Measurements from ENCODE around the gene CD9. TPM values are rescaled to one million over a fixed set of nuclear protein-coding genes. Genes with fewer than 3 reads are reported as not detected.

Gene CD9
- total and polyA plus RNA-seq, 2 donors from 2014 or later: 301 to 421 TPM

GRCh38 chr12:6276956-6277620, 76.9 kb downstream of the CD9 start:
- Histone ChIP-seq H3K9me3 (ENCODE audit: control insufficient read depth in 2 of 3, insufficient read depth in 1 of 3, low read length in 3 of 3) (no peaks in the 10 kb centered on the region), H3K9ac (ENCODE audit: low read length in 3 of 3) (no peak overlapping the region), H3K4me1 (ENCODE audit: control insufficient read depth in 2 of 3, insufficient read depth in 2 of 3, low read depth in 1 of 3, low read length in 3 of 3) (peaks cover 6 to 39% (median 23%) of the 10 kb centered on the region in 3 donors), H3K27me3 (ENCODE audit: control insufficient read depth, insufficient read depth, low read length) (no peaks in the 10 kb centered on the region), H3K27ac (ENCODE audit: low read depth in 2 of 2, low read length in 2 of 2) (no peak overlapping the region), H3K36me3 (ENCODE audit: control insufficient read depth in 2 of 3, insufficient read depth in 3 of 3, low read length in 3 of 3) (no peaks in the 10 kb centered on the region), H3K4me3 (ENCODE audit: low read length in 3 of 3) (no peak overlapping the region)
- DNase-seq (no peak), FAIRE-seq (no peak)
- intact Hi-C loops (cut with DNase I): loop anchor here (5.0 kb wide), 1 partner anchor 80 kb away; no protein-coding TSS in a partner anchor
- TF ChIP-seq, protein P1, sequence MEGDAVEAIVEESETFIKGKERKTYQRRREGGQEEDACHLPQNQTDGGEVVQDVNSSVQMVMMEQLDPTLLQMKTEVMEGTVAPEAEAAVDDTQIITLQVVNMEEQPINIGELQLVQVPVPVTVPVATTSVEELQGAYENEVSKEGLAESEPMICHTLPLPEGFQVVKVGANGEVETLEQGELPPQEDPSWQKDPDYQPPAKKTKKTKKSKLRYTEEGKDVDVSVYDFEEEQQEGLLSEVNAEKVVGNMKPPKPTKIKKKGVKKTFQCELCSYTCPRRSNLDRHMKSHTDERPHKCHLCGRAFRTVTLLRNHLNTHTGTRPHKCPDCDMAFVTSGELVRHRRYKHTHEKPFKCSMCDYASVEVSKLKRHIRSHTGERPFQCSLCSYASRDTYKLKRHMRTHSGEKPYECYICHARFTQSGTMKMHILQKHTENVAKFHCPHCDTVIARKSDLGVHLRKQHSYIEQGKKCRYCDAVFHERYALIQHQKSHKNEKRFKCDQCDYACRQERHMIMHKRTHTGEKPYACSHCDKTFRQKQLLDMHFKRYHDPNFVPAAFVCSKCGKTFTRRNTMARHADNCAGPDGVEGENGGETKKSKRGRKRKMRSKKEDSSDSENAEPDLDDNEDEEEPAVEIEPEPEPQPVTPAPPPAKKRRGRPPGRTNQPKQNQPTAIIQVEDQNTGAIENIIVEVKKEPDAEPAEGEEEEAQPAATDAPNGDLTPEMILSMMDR (IDR thresholded peaks at IDR 0.05; ENCODE audit: borderline replicate concordance, extremely low read depth, insufficient read depth): no peak

DNA sequence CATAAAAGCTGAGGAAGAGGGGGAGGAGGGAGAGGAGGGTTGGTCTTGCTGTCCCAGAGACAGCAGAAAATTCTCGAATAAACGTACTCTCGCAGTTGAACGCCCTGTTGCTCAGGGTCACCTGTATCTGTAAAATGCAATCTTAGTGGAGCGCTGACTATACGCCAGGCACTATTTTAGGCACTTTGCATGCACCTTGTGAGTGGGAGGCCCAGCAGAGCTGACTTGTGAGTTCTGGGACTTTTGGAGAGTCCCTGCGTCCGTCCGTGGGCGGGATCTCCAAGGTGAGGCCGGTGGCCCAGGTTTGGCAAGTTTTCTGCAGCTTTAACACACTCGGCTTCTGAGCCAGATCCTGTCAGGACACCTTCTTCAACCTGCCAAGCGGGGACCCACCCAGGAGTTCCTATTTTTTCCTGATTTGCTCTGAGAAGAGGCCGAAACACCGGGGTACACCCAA, 77.8 kb downstream of the CD9 start:
- intact Hi-C loops (cut with DNase I): loop anchor here (5.0 kb wide), 1 partner anchor 81 kb away; no protein-coding TSS in a partner anchor
- H3K9ac ChIP-seq (ENCODE audit: low read length in 3 of 3): peak overlapping the region in 1 of 3 donors; percentile 83
- H3K4me3 ChIP-seq (ENCODE audit: low read length in 3 of 3): peak overlapping the region in 1 of 3 donors; percentile 56
- DNase-seq (peak in 2 of 5 donors; percentile 58 to 88), FAIRE-seq (no peak)
- TF ChIP-seq, protein P1 (IDR thresholded peaks at IDR 0.05; ENCODE audit: borderline replicate concordance, extremely low read depth, insufficient read depth): no peak
- H3K9me3 ChIP-seq (ENCODE audit: control insufficient read depth in 2 of 3, insufficient read depth in 1 of 3, low read length in 3 of 3): no peaks in the 10 kb centered on the region
- no peaks in the 10 kb centered on the region for H3K36me3 ChIP-seq (ENCODE audit: control insufficient read depth in 2 of 3, insufficient read depth in 3 of 3, low read length in 3 of 3)
- no peaks in the 10 kb centered on the region for H3K27me3 ChIP-seq (ENCODE audit: control insufficient read depth, insufficient read depth, low read length)
- peaks cover 2 to 32% (median 17%) of the 10 kb centered on the region in 3 donors for H3K4me1 ChIP-seq (ENCODE audit: control insufficient read depth in 2 of 3, insufficient read depth in 2 of 3, low read depth in 1 of 3, low read length in 3 of 3)
- H3K27ac ChIP-seq (ENCODE audit: low read depth in 2 of 2, low read length in 2 of 2): peak overlapping the region; percentile 74 to 94

GRCh38 chr12:6278439-6279255, 78.4 kb downstream of the CD9 start:
- H3K27me3 ChIP-seq (ENCODE audit: control insufficient read depth, insufficient read depth, low read length): no peaks in the 10 kb centered on the region
- no peaks in the 10 kb centered on the region for H3K9me3 ChIP-seq (ENCODE audit: control insufficient read depth in 2 of 3, insufficient read depth in 1 of 3, low read length in 3 of 3)
- peak overlapping the region in 1 of 3 donors; percentile 83 for H3K9ac ChIP-seq (ENCODE audit: low read length in 3 of 3)
- FAIRE-seq (no peak), DNase-seq (peak; percentile 78 to 96 (median 89))
- peak overlapping the region; percentile 6 to 56 (median 12) for H3K4me3 ChIP-seq (ENCODE audit: low read length in 3 of 3)
- intact Hi-C loops (cut with DNase I): loop anchor here (5.0 kb wide), 1 partner anchor 81 kb away; no protein-coding TSS in a partner anchor
- H3K27ac ChIP-seq (ENCODE audit: low read depth in 2 of 2, low read length in 2 of 2): peak overlapping the region; percentile 74 to 94
- TF ChIP-seq, protein P1 (IDR thresholded peaks at IDR 0.05; ENCODE audit: borderline replicate concordance, extremely low read depth, insufficient read depth): peak; percentile 93
- H3K36me3 ChIP-seq (ENCODE audit: control insufficient read depth in 2 of 3, insufficient read depth in 3 of 3, low read length in 3 of 3): no peaks in the 10 kb centered on the region
- peaks cover 2 to 26% (median 13%) of the 10 kb centered on the region in 3 donors for H3K4me1 ChIP-seq (ENCODE audit: control insufficient read depth in 2 of 3, insufficient read depth in 2 of 3, low read depth in 1 of 3, low read length in 3 of 3)
